Measurements from ENCODE around the gene IQCE. TPM values are rescaled to one million over a fixed set of nuclear protein-coding genes. Genes with fewer than 3 reads are reported as not detected.

Gene IQCE
- total RNA-seq, 1 experiment from 2014 or later: 16.7 TPM

GRCh38 chr7:2596464-2597272, 37.9 kb downstream of the IQCE start:
- H3K27me3 Mint-ChIP-seq (ENCODE audit: insufficient read depth, unreplicated experiment): no peaks in the 10 kb centered on the region
- no TSS peak for BruUV-seq (replicated peaks)
- CTCF ChIA-PET: no interaction called here
- TF ChIP-seq CTCF (IDR thresholded peaks at IDR 0.05; ENCODE audit: unreplicated experiment): no peak
- H3K4me3 Mint-ChIP-seq (ENCODE audit: unreplicated experiment): no peak overlapping the region
- DNase-seq (ENCODE audit: unreplicated experiment): no peak
- intact Hi-C loops (cut with micrococcal nuclease): no loop called here
- peak overlapping the region; percentile 46 for H3K27ac Mint-ChIP-seq (ENCODE audit: low read depth, unreplicated experiment)
- POLR2A ChIA-PET: interaction anchor here (0.7 to 1.0 kb wide), 2 partner anchors 21 to 22 kb away, joined by 3 read pairs; no protein-coding TSS in a partner anchor
- H3K36me3 Mint-ChIP-seq (ENCODE audit: insufficient read depth, unreplicated experiment): peaks cover 74% of the 10 kb centered on the region
- no peaks in the 10 kb centered on the region for H3K9me3 Mint-ChIP-seq (ENCODE audit: unreplicated experiment)
- H3K4me1 Mint-ChIP-seq (ENCODE audit: insufficient read depth, unreplicated experiment): peaks cover under 1% of the 10 kb centered on the region

- Mint-ChIP-seq H3K36me3 (ENCODE audit: insufficient read depth, unreplicated experiment) (peaks cover 77% of the 10 kb centered on the region), H3K27ac (ENCODE audit: low read depth, unreplicated experiment) (no peak overlapping the region), H3K4me1 (ENCODE audit: insufficient read depth, unreplicated experiment) (peaks cover 5% of the 10 kb centered on the region), H3K9me3 (ENCODE audit: unreplicated experiment) (no peaks in the 10 kb centered on the region), H3K27me3 (ENCODE audit: insufficient read depth, unreplicated experiment) (no peaks in the 10 kb centered on the region), H3K4me3 (ENCODE audit: unreplicated experiment) (no peak overlapping the region)
- no peak for TF ChIP-seq CTCF (IDR thresholded peaks at IDR 0.05; ENCODE audit: unreplicated experiment)
- CTCF ChIA-PET: no interaction called here
- intact Hi-C loops (cut with micrococcal nuclease): no loop called here
- no peak for DNase-seq (ENCODE audit: unreplicated experiment)
- no TSS peak for BruUV-seq (replicated peaks)
- POLR2A ChIA-PET: no interaction called here
Measured at GRCh38 chr7:2597273-2597640, 38.5 kb downstream of the IQCE start.

- no peak for TF ChIP-seq CTCF (IDR thresholded peaks at IDR 0.05; ENCODE audit: unreplicated experiment)
- Mint-ChIP-seq H3K9me3 (ENCODE audit: unreplicated experiment) (no peaks in the 10 kb centered on the region), H3K4me3 (ENCODE audit: unreplicated experiment) (no peak overlapping the region), H3K27me3 (ENCODE audit: insufficient read depth, unreplicated experiment) (no peaks in the 10 kb centered on the region), H3K4me1 (ENCODE audit: insufficient read depth, unreplicated experiment) (peaks cover 14% of the 10 kb centered on the region), H3K27ac (ENCODE audit: low read depth, unreplicated experiment) (no peak overlapping the region), H3K36me3 (ENCODE audit: insufficient read depth, unreplicated experiment) (peaks cover 71% of the 10 kb centered on the region)
- ChIA-PET POLR2A (no interaction called here), CTCF (no interaction called here)
- no TSS peak for BruUV-seq (replicated peaks)
- intact Hi-C loops (cut with micrococcal nuclease): no loop called here
- DNase-seq (ENCODE audit: unreplicated experiment): no peak
Measured at GRCh38 chr7:2598154-2598823, 39.5 kb downstream of the IQCE start.

- H3K27ac Mint-ChIP-seq (ENCODE audit: low read depth, unreplicated experiment): no peak overlapping the region
- TF ChIP-seq CTCF (IDR thresholded peaks at IDR 0.05; ENCODE audit: unreplicated experiment): no peak
- CTCF ChIA-PET: no interaction called here
Measured at GRCh38 chr7:2601065-2601464, 42.3 kb downstream of the IQCE start.

More at GRCh38 chr7:2601065-2601464, 42.3 kb downstream of the IQCE start:
- POLR2A ChIA-PET: no interaction called here
- no peaks in the 10 kb centered on the region for H3K27me3 Mint-ChIP-seq (ENCODE audit: insufficient read depth, unreplicated experiment)
- no peak overlapping the region for H3K4me3 Mint-ChIP-seq (ENCODE audit: unreplicated experiment)
- no TSS peak for BruUV-seq (replicated peaks)
- no peak for DNase-seq (ENCODE audit: unreplicated experiment)
- no peaks in the 10 kb centered on the region for H3K9me3 Mint-ChIP-seq (ENCODE audit: unreplicated experiment)
- H3K36me3 Mint-ChIP-seq (ENCODE audit: insufficient read depth, unreplicated experiment): peaks cover 55% of the 10 kb centered on the region
- intact Hi-C loops (cut with micrococcal nuclease): no loop called here
- H3K4me1 Mint-ChIP-seq (ENCODE audit: insufficient read depth, unreplicated experiment): peaks cover 14% of the 10 kb centered on the region
